VCaP (cell line): ENCODE data around the gene ISCA2.

ENCODE experiments used
- H3K27ac ChIP-seq: fragments of 450-650 bp; 2 replicates; pipeline ENCODE4 v1.5.1; 2017
- TF ChIP-seq, protein P1 (sequence below): fragments of 450-650 bp; conservative IDR thresholded peaks from 2 replicates; pipeline ENCODE4 v1.5.1; 2017; ENCODE audit warnings: mild to moderate bottlenecking, moderate library complexity

ISCA2 gene

DNA sequence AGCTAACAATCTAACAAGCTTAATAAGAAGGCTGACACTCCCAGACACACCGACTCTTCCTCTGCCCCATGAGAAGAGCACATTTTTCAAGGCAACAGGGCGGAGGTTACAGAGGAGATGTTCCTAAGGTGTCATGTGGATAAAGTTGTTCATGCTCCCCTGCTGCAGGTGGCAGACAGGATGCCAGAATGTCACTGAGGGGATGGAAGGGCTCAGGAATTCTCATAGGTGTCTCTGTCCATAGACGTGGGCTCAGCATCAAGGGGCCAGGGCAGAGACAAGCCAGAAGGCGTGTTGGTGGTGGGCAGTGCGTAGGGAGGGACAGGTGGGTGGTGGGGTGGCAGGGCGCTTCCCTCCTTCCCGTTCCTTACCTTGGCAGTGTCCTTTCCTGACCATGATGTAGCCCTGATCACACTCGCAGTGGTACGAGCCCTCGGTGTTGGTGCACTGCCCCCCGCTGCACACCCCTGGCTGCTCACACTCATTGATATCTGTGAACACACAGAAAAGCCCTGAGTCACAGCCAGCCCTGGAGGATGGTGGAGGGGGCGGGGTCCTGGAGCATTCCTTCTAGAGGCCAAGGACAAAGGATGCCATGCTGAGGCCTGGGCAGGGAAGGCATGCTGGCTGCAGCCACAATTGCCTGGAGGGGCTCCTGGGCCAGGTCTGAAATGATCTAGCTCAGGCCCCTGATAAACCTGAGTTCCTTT, 23.0 kb downstream of the ISCA2 start:
- TF ChIP-seq, protein P1, sequence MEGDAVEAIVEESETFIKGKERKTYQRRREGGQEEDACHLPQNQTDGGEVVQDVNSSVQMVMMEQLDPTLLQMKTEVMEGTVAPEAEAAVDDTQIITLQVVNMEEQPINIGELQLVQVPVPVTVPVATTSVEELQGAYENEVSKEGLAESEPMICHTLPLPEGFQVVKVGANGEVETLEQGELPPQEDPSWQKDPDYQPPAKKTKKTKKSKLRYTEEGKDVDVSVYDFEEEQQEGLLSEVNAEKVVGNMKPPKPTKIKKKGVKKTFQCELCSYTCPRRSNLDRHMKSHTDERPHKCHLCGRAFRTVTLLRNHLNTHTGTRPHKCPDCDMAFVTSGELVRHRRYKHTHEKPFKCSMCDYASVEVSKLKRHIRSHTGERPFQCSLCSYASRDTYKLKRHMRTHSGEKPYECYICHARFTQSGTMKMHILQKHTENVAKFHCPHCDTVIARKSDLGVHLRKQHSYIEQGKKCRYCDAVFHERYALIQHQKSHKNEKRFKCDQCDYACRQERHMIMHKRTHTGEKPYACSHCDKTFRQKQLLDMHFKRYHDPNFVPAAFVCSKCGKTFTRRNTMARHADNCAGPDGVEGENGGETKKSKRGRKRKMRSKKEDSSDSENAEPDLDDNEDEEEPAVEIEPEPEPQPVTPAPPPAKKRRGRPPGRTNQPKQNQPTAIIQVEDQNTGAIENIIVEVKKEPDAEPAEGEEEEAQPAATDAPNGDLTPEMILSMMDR = no peak
- H3K27ac ChIP-seq = no peak overlapping the region

- TF ChIP-seq, protein P1 = no peak
- H3K27ac ChIP-seq = no peak overlapping the region
These were observed 24.2 kb downstream of the ISCA2 start for GRCh38 chr14:74517731-74518130.

DNA sequence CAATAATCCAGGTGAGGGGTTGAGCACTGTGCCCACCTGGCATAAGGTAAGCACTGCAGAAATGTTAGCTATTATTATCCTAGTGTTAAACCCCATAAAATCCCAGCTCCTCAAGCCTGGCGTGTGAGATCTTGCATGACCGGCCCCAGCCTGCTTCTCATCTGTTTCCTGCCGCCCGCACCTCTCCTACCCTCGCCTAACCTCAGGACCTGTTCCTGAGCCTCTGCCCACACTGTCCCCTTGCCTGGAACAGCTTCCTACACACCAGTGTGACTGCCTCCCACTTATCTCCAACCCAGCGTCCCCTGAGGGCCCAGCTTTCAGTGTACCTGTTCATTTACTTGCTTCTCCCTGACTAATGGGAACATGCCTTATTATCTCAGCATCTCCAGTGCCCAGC, 24.7 kb downstream of the ISCA2 start:
- TF ChIP-seq, protein P1 = no peak

DNA sequence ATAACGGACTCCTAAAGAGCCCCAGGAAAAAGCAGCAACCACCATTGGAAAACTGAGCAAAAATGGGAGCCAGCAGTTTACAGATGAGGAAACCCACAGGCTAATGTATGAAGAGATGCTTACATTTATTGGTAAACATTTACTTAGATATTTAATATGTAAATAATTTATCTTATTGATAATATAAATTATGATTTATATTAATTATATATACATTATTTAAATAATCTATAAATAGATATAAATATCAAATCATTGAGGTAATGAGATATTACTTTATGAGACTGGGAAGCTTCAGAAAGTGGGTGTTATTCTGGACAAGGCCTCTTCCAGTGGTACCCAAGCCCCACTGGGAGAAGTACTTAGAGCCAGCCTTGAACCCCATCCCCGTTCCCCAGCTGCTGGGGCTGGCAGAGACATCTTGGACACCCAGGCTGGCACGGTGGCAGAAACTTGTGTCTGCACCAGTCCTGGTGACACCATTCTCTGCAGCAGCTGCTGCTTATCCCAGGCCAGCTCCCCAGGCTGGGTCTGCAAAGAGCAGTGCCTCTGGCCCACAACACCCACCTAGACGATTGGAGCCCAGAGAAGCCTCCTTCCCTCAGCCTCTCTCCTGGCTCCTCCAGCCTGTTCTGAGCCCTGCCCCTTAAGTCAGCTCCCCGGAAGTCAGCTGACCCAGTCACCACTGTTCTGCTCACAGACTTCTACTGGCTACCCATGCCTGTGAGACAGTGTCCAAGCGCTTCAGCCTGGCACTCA, 25.9 kb downstream of the ISCA2 start:
- no peak overlapping the region for H3K27ac ChIP-seq
- TF ChIP-seq, protein P1 = no peak

More for the DNA sequence above, 24.7 kb downstream of the ISCA2 start:
- no peak overlapping the region for H3K27ac ChIP-seq

DNA sequence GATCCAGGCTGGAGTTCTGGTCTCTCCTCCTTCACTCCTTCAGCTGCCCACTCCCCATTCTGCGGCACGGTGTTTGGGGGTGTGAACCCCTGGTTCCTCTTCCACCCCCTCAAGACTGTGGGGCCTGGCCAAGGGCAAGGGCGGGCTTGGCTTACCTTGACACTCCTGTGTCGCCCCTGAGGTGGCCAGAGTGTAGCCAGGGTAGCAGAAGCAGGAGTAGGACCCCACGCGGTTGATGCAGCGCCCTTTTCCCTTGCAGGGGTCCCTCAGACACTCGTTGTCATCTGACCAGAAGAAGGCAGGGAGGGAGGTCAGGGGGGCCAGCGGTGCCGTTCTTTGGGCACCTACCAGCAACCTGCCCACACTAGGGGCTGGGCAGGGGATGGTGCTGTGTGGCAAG, 28.2 kb downstream of the ISCA2 start:
- H3K27ac ChIP-seq = no peak overlapping the region
- TF ChIP-seq, protein P1 = no peak

GRCh38 chr14:74522740-74523139, 29.2 kb downstream of the ISCA2 start:
- TF ChIP-seq, protein P1 = no peak
- H3K27ac ChIP-seq = no peak overlapping the region

GRCh38 chr14:74524076-74524811, 30.7 kb downstream of the ISCA2 start:
- TF ChIP-seq, protein P1 = no peak
- H3K27ac ChIP-seq = no peak overlapping the region
